ENCODE measurements around the gene CENPC. TPM values are rescaled to one million over a fixed set of nuclear protein-coding genes. Genes with fewer than 3 reads are reported as not detected.

Gene CENPC
- total RNA-seq, 6 donors from 2014 or later: 13.6 to 75.4 (median 18.5) TPM

DNA sequence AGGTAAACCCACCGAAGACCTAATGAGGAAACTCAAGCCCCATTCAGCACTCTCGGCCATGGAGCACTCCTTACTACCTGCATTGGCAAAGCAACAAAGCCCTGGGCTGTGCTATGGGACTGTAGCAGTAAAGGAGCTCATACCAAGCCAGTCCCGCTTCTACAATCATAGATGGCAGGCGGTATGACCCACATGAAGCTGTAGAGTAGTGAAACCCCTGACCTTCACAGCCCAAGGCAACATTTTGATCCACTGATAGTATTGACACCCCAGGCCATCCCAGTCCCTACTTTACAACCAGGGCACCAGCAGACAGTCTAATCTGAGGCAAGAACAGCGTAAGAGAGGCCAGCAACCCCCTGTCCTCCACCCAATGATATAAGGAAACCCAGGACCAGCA is 25.2 kb downstream of the CENPC start:
- 94 to 99% methylated on average over 2 to 5 of the region's 5 CpGs for whole genome bisulfite sequencing, 2 donors
- peaks cover 3 to 29% (median 7%) of the 10 kb centered on the region in 4 donors for H3K36me3 ChIP-seq
- peaks cover 0 to 13% (median 2%) of the 10 kb centered on the region in 4 donors for H3K4me1 ChIP-seq
- ATAC-seq (ENCODE audit: low FRiP score in 2 of 2) (no peak), DNase-seq (no peak)
- no peaks in the 10 kb centered on the region for H3K27me3 ChIP-seq
- H3K9me3 ChIP-seq: no peaks in the 10 kb centered on the region
- no peak overlapping the region for H3K4me3 ChIP-seq
- H3K27ac ChIP-seq: no peak overlapping the region
- no peak for TF ChIP-seq POLR2A (IDR thresholded peaks at IDR 0.05)
- TF ChIP-seq, protein P1, sequence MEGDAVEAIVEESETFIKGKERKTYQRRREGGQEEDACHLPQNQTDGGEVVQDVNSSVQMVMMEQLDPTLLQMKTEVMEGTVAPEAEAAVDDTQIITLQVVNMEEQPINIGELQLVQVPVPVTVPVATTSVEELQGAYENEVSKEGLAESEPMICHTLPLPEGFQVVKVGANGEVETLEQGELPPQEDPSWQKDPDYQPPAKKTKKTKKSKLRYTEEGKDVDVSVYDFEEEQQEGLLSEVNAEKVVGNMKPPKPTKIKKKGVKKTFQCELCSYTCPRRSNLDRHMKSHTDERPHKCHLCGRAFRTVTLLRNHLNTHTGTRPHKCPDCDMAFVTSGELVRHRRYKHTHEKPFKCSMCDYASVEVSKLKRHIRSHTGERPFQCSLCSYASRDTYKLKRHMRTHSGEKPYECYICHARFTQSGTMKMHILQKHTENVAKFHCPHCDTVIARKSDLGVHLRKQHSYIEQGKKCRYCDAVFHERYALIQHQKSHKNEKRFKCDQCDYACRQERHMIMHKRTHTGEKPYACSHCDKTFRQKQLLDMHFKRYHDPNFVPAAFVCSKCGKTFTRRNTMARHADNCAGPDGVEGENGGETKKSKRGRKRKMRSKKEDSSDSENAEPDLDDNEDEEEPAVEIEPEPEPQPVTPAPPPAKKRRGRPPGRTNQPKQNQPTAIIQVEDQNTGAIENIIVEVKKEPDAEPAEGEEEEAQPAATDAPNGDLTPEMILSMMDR (IDR thresholded peaks at IDR 0.05): no peak
- TF ChIP-seq EP300 (IDR thresholded peaks at IDR 0.05): no peak
- TF ChIP-seq POLR2AphosphoS5 (IDR thresholded peaks at IDR 0.05): no peak

- H3K27ac ChIP-seq: no peak overlapping the region
- peaks cover 2 to 61% (median 10%) of the 10 kb centered on the region in 4 donors for H3K36me3 ChIP-seq
- DNase-seq (no peak), ATAC-seq (ENCODE audit: low FRiP score in 2 of 2) (no peak)
- TF ChIP-seq POLR2AphosphoS5 (IDR thresholded peaks at IDR 0.05): no peak
- TF ChIP-seq, protein P1 (IDR thresholded peaks at IDR 0.05): no peak
- TF ChIP-seq POLR2A (IDR thresholded peaks at IDR 0.05): no peak
- no peak for TF ChIP-seq EP300 (IDR thresholded peaks at IDR 0.05)
- 61 to 62% methylated on average over 3 of the region's 3 CpGs for WGBS, 2 donors
- H3K4me1 ChIP-seq: no peaks in the 10 kb centered on the region
- no peaks in the 10 kb centered on the region for H3K9me3 ChIP-seq
- no peaks in the 10 kb centered on the region for H3K27me3 ChIP-seq
- no peak overlapping the region for H3K4me3 ChIP-seq
These were observed 32.8 kb downstream of the CENPC start for GRCh38 chr4:67512501-67512900.

- DNase-seq (no peak), ATAC-seq (ENCODE audit: low FRiP score in 2 of 2) (no peak)
- no peaks in the 10 kb centered on the region for H3K9me3 ChIP-seq
- H3K27me3 ChIP-seq: no peaks in the 10 kb centered on the region
- H3K36me3 ChIP-seq: peaks cover 0 to 48% (median 6%) of the 10 kb centered on the region in 4 donors
- WGBS, 2 donors: 93 to 100% methylated on average over 2 of the region's 2 CpGs
- H3K4me1 ChIP-seq: no peaks in the 10 kb centered on the region
- H3K4me3 ChIP-seq: no peak overlapping the region
- TF ChIP-seq POLR2A (IDR thresholded peaks at IDR 0.05) (no peak), POLR2AphosphoS5 (IDR thresholded peaks at IDR 0.05) (no peak), EP300 (IDR thresholded peaks at IDR 0.05) (no peak)
- TF ChIP-seq, protein P1 (IDR thresholded peaks at IDR 0.05): no peak
- no peak overlapping the region for H3K27ac ChIP-seq
These were observed 44.9 kb downstream of the CENPC start for GRCh38 chr4:67500373-67500772.

GRCh38 chr4:67499799-67500198 is 45.5 kb downstream of the CENPC start:
- H3K36me3 ChIP-seq: peaks cover 0 to 44% (median 4%) of the 10 kb centered on the region in 4 donors
- H3K4me3 ChIP-seq: no peak overlapping the region
- H3K4me1 ChIP-seq: no peaks in the 10 kb centered on the region
- ATAC-seq (ENCODE audit: low FRiP score in 2 of 2) (no peak), DNase-seq (no peak)
- TF ChIP-seq, protein P1 (IDR thresholded peaks at IDR 0.05): no peak
- TF ChIP-seq EP300 (IDR thresholded peaks at IDR 0.05) (no peak), POLR2AphosphoS5 (IDR thresholded peaks at IDR 0.05) (no peak), POLR2A (IDR thresholded peaks at IDR 0.05) (no peak)
- H3K27ac ChIP-seq: no peak overlapping the region
- H3K9me3 ChIP-seq: no peaks in the 10 kb centered on the region
- H3K27me3 ChIP-seq: no peaks in the 10 kb centered on the region
- WGBS, 2 donors: 51 to 75% methylated on average over 2 of the region's 2 CpGs

GRCh38 chr4:67483868-67484602 is 61.3 kb downstream of the CENPC start:
- DNase-seq: no peak
- Histone ChIP-seq H3K36me3 (peaks cover 0 to 51% (median 7%) of the 10 kb centered on the region in 4 donors), H3K9me3 (no peaks in the 10 kb centered on the region), H3K4me3 (no peak overlapping the region), H3K27ac (no peak overlapping the region), H3K27me3 (no peaks in the 10 kb centered on the region), H3K4me1 (no peaks in the 10 kb centered on the region)
- ATAC-seq (ENCODE audit: low FRiP score in 2 of 2): no peak
- no peak for TF ChIP-seq POLR2AphosphoS5 (IDR thresholded peaks at IDR 0.05)
- no peak for TF ChIP-seq EP300 (IDR thresholded peaks at IDR 0.05)
- TF ChIP-seq, protein P1 (IDR thresholded peaks at IDR 0.05): no peak
- TF ChIP-seq POLR2A (IDR thresholded peaks at IDR 0.05): no peak
- WGBS, 2 donors: 92 to 97% methylated on average over 3 to 5 of the region's 5 CpGs

Data from upper lobe of left lung (tissue), 6 donors.